OCI-M1 (cell line): Measurements from ENCODE around the gene LRRC3B.

ENCODE experiments used
- DNase-seq: peaks from one replicate; lab custom pipeline; 2025; lab: John Stamatoyannopoulos, UW

LRRC3B gene

GRCh38 chr3:26630669-26631389 is 8.3 kb downstream of the LRRC3B start:
- no peak for DNase-seq

GRCh38 chr3:26631390-26631738 is 8.8 kb downstream of the LRRC3B start:
- DNase-seq: no peak

DNA sequence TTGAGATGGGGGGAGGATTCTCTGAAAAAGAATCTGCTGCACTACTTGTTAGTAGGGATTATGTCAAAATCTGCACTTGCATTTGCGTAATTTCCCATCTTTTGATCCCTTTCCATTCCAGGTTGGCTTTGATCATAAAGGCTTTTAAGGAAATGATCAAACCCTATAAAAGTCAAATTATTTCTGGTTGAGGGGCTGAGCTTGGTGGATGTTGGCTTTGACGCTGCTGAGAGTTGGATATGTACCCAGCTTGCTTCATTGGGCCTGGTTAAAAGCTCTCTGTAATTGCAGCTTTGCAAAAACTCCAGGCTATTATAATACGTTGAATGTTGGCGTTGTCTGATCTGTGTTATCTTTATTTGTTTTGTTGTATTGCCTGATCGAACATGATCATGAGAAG is 12.0 kb downstream of the LRRC3B start:
- no peak for DNase-seq

DNA sequence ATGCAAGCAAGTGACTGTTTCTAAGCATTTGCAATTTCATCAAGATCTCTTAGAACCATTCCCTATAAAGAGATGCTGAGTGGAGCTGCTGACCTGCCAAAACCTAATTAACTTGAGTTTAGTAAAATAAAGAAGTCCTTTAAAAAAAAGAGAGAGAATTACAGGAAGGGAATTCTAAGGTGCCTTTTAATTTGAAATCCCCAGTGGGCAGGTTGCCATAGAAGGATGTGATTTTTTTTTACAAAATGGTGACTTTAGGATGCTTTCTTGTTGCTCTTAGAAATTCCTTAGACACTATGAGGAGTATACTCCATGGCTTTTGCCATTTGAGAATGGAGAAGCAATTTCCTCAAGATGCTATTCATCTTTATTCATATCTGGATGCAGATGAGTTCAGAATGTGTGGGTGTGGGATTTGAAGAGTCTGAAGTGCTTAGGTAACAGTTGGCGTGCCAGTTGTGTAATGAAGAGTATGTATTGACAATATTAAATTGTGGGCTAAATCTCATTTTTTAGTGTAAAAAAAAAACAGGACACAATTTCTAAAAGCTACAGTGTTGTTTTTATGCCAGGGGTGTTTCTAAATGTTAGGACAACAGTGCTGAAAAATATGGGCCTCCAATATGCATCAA is 13.6 kb downstream of the LRRC3B start:
- no peak for DNase-seq

DNA sequence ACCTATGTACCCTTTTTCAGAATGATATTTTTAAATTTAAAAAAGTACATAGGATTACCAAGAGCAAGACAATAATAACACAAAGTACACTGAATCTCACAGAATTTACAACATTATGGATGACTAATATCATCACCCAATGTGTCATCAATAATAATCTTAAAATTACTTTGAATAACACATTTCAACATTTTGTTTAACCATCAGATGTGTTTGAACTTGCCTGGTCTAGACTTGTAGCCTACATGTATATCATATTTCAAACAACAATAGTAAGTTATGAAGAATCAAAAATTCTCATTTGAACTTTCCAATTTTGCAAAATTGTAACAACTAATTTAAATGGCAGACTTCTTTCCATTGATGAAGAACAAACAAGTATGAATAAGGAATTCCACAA is 15.1 kb downstream of the LRRC3B start:
- no peak for DNase-seq

DNA sequence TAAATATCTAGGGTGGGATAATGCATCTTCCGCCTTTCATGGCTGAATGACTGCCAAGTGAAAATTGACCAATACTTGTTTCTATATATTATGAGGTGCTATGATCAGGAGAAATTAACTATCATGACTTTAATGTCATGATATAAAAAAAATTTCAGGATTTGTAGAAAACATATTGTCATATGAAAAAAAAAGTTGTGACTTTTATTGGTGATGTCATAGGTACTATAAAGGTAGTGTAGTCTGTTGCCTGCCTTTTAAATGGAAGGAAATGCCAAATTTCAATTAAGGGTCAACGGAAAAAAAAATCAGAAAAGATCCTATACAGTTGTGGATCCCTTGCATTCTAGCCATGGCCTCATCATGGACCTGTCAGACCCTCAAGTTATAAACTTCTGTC is 15.5 kb downstream of the LRRC3B start:
- no peak for DNase-seq

GRCh38 chr3:26639339-26639738 is 16.8 kb downstream of the LRRC3B start:
- DNase-seq: no peak

DNA sequence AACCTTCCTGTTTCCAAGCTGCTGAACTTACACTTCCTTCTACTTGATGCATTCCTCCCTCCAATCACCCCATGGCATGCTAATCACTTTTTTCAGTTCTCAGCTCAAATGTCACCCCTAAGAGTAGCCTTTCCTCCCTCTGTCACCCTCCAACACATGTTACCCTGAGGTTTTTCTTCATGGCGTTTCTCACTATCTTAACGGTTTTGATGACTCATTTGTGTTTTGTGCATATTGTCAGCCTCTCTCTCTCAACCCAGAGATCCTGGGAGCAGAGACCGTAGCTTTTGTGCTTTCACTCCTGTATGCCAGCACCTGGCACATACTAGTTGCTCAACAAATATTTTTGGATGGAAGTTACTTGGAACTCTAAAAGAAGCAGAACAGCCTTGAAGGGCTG is 24.5 kb downstream of the LRRC3B start:
- peak; percentile 84 for DNase-seq

GRCh38 chr3:26648461-26648860 is 25.9 kb downstream of the LRRC3B start:
- no peak for DNase-seq

GRCh38 chr3:26652164-26652563 is 29.6 kb downstream of the LRRC3B start:
- no peak for DNase-seq

- DNase-seq: peak; percentile 56
Measured at GRCh38 chr3:26653811-26654425, 31.3 kb downstream of the LRRC3B start.

- DNase-seq: peak; percentile 69
Measured at GRCh38 chr3:26655231-26655630, 32.7 kb downstream of the LRRC3B start.

DNA sequence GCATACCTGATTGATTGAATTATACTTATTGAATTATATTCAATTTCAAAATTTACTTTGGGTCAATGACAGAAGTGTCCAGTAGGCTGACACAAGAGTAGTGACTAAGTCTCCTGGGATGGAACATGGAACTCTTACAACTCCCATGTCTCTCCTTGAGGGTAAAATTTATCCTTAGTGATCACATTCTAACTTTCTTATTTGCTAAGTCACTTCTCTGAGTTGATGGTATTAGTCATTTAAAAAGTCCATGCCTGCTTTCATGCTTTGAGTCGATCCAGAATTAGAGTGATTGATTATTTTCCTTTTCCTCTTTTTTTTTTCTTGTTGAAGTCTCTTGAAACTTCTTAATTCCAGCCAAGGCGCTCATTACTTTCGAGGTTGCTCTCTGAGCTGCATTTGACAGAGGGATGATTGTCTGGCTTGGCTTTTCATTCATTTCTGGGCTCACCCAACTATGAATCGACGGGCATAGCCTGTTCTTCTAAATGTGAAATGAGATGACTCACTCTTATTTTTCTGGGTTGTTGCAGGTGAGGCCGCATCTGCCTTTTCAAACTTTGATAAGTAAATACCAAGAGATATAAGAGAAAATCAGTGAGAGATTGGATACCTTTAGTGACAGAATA is 34.9 kb downstream of the LRRC3B start:
- no peak for DNase-seq

DNA sequence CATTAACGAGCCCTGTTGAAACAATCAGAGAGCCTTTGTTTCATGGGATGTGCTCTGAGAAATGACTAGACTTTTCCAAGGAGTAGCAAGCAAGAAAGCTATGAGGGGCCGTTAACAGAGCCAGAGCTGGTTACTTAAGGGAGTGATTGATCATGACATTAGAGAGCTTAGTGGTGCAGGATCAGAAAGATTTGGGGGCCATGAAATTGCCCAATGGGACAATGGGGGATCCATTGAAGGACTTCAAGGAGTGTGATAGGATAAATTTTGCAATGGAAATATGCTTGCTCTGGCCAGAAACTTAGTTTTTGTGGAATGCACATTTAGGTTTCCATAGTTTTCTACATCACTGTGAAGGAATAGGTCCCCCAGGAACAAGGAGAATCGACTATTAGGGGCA is 45.6 kb downstream of the LRRC3B start:
- DNase-seq: no peak

GRCh38 chr3:26668696-26669095 is 46.1 kb downstream of the LRRC3B start:
- DNase-seq: no peak

- DNase-seq: no peak
Measured at GRCh38 chr3:26675336-26675735, 52.8 kb downstream of the LRRC3B start.

- DNase-seq: no peak
Measured at GRCh38 chr3:26681632-26682031, 59.1 kb downstream of the LRRC3B start.

DNA sequence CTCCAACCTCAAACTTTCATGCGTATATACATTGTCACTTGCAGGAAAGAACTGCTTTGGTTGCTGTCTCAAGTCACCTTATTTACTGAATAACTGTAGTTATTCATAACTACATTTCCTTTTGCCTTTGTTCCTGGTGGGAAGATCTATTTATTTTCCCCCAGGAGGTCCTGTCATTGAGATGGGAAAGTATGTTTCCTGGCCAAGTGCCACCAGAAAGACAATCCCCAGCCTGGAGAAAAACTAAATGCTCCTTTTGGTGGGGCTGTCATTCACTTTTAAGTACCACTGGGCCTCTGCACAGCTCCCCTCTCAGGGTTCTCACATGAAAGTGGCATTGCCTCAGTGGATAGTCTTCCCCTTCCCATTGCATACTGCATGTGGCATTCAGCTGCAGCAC is 59.8 kb downstream of the LRRC3B start:
- no peak for DNase-seq

DNA sequence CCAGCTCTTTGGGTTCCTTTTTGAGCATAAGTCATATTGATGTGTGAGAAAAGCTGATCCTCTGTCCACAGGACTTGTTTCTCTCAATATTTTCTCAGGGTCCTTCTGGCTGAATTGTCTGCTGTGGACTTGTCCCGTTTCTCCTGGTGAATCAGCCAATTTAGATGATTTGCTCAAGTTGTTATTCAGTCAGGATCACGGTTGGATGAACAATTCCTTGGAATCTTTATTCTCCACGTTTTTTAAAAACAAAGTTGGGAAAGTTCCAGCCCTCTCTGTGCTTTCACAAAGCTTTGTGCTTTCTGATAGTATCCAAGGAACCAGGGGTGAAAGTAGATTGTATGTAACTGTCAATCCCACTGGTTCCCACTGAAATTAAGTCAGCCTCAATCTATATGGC is 61.3 kb downstream of the LRRC3B start:
- no peak for DNase-seq

DNA sequence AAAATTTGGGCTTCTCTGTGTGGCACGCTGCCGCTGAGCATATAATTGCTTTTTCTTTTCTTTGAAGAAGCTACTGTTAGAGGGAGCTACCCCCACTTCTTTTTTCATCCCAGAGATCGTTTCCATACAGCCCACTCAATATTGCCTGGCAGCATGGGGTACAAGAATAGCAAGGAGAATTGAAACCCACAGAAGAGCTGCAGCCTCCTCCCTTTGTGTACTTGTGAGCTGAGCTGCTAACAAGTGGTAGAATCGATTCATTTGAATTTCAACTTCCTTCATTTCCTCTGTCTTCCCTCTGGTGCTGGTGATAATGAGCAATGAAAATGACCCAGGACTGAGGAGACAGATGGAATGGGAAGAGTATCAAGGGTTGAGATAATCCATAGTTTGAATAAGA is 64.9 kb downstream of the LRRC3B start:
- no peak for DNase-seq

DNA sequence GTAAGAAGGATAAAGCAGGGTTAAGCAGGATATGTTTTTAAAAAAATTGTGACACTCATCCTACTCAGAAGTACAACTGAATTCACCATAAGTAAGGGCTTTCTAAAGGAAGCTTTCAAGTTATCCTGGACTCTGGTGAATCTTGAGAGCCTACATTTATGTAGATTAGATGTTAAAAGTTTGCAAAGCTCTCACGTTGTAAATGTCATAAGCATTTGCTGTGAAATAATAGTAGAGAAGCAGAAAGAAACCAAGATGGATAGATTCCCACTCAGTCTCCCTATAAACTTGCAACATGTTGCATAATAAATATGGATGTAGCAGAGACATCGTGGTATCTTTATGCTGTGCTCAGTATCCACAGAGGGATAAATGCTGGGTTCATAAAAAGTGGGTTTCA is 77.0 kb downstream of the LRRC3B start:
- DNase-seq: no peak

DNA sequence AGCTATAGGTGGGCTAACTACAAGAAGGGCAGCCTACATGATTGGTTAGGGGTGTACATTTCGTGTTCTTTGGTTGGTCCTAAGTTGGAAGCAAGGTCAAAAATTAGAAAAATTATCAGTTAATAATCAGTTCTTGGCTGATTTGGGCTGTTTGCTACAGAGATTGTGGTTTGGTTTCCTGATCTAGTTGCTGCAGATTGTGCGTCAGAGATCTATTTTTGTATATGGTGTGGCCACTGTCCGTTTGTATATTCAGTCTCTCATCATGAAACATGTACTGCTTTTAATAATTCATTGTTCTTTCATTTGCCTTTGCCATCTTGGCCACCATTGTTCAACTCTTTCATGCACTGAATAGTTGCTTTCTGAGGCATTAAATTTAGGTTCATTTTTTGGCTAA is 80.9 kb downstream of the LRRC3B start:
- no peak for DNase-seq

GRCh38 chr3:26704736-26705135 is 82.2 kb downstream of the LRRC3B start:
- no peak for DNase-seq
